ENCODE measurements around the gene KCNQ1.

KCNQ1 gene

DNA sequence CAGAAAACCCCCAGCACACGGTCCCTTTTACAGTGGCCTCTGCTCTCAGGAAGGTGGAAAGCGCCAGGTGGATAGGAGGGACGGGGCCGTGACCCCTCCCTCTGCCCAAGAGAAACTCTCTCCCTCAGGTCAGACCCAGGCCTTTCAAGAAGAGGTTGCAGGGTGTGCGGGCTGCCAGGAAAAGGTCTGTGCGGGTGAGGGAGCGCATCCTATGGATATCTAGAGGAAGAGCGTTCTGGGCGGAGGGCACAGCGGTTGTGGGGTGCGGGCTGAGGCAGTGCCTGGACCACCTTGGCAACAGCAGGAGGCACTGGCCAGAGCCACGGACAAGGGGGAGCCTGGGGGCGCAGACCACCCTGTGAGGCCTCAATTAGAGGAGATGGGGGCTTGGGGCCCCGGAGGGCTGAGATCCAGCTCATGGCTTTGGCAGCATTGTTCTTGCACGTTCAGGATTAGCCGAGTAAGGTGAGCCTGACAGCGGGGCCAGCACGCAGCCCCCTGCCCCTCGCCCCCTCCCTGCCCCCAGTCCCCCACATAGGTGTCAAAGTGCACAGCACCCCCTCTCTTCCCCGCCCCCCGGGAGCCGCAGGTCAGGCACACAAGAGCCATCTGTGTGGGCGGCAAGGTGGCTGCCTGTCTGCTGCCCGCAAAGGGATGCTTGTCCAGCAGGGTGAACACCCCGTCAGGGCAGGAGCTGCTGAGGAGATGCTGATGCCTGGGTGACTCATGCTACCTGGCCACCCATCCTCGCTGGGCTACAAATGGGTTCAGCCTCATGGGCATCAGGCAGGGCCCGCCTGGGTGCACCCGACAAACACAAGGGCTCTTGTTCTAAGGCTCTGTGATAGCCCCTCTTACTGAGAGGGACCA is 347.8 kb downstream of the KCNQ1 start:
- no peak for DNase-seq

DNA sequence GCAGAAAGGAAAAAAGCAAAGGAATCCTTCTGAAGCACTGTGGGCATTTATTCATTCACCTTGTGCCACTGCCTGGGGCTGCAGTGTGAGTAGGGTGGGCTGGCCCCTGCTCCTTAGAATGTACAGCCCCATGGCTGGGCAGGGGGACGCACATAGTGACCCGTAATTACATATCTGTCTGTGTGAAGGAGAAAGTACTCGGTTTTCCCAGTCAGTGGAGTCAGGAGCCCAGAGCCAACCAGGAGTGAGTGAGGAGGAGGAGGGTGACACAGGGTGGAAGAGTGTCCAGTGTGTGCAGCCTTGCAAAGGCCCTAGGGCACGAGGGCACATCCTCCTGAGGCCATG is 348.9 kb downstream of the KCNQ1 start:
- DNase-seq: no peak

DNA sequence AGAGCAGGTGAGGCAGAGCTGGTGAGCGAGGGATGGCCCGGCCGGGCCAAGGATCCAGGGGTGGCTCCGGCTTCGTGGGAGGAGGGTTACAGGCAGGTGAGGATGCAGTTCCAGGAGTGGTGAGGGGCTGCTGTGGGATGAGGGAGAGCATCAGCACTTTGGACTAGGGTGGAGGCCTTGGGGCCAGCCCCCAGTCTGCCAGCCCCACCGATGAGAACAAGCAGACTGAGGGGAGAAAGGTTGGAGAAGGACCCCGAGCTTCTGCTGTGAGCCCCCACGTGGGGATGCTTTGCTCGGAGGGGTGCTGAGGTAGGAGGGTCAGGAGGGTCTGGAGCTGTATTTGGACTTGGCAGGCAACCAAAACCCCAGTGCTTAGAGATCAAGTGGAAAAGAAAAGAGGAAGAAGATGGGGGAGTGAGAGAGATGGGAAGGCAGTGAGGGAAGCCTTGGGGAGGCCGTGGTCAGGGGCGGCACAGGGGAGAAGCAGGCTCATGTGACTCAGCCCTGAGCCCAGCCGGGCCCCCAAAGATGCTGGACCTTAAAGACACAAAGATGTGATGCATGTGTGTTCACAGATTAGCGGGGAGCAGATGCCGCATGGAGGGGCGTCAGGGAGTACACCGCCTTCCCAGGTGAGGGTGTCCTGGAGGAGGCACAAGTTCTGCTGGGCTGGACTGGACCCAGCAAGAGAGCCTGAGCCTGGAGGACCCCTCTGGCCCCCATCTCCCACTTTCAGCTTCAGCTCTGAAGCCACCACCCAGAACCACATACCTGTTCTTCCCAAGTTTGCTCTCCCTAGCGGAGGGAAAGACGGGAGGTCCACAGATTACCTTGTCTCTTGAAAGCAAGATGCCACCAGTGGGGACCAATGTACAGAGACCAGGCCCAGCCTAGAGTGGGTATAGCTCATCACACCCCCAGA is 349.5 kb downstream of the KCNQ1 start:
- no peak for DNase-seq

DNA sequence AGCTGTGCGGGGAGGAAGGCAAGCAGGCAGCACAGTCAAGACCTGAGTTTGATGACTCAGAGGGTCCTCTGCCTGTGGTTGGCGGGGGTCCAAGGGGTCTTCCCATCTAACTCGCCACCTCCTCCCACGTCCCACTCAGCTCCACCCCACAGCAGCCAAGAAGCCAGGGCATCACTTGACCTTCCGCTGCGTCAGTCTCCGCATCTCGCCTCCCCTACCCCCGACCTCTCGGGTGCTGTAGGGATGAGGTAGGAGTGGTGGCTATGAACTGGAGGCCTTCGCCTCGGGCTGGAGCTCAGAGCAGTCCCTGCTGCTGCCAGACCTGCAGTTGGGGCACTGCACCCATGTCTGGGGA is 350.1 kb downstream of the KCNQ1 start:
- no peak for DNase-seq

DNA sequence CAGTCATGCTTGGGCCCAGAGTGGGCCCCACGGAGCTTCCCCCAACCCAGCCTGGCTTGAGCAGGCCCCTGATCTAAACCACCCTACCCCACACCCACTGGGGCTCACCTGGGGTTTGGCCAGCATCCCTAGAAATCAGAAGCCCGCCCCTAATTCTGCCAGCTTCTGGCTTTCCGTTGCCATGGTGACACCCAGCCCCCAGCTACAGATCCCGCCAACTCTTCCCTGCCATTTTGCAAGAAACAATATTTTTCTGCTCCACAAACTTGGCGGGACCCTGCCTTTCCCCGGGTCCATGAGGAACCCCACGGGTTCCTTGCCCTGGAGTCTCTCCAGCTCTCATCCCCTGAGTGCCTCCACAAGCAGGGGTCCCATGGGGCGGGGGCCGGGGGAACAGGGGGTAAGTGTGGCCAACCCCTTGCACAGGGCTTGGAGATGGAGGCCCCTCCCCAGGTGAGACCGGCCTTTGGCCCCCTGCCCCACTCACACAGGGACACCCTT is 350.7 kb downstream of the KCNQ1 start:
- no peak for DNase-seq

DNA sequence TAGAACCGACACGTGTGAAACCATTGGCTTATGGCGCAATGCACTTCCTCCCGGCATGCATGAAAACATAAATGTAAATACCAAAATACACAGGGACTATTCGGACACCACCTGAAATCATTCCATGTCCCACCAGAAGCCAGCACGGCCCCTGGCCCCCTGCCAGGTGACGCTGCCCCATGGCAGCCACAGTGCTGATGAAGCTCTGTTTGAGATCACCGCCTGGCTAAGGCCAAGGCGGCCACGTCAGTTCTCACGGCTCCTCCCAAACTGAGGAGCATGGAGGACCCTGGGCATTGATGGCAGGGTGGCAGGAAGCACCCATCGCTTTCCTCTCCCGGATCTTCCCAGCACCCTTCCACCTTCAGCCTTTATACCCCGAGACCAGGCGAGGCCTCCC is 351.3 kb downstream of the KCNQ1 start:
- DNase-seq: no peak

DNA sequence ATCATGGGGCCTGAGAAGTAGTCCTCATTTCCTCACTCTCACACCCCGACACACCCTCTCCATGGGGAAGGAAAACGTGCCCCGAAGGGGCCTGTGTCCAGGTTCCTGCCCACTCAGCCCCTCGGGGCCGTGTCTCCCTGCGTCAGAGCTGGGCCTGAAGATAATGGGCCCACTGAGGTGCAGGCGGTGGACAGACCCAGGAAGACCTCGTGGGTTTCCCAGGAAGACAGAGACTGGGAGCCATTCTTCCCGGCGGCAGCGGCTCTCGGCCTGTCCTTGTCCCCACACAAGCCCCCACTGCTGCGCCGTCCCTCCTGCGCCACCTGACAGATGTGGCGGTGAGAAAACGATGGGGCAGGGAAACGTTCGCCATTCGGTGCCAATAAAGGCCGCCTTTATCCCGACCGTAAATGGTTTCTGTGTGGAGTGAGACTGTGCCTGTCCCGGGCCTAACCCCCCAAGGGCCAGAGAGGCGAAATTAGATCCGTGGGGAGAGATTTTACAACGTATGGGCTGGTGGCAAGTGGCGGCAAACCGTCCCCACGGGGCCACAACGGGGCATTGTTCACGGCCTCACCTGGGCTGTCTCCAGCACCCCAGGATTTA is 351.8 kb downstream of the KCNQ1 start:
- DNase-seq: no peak

DNA sequence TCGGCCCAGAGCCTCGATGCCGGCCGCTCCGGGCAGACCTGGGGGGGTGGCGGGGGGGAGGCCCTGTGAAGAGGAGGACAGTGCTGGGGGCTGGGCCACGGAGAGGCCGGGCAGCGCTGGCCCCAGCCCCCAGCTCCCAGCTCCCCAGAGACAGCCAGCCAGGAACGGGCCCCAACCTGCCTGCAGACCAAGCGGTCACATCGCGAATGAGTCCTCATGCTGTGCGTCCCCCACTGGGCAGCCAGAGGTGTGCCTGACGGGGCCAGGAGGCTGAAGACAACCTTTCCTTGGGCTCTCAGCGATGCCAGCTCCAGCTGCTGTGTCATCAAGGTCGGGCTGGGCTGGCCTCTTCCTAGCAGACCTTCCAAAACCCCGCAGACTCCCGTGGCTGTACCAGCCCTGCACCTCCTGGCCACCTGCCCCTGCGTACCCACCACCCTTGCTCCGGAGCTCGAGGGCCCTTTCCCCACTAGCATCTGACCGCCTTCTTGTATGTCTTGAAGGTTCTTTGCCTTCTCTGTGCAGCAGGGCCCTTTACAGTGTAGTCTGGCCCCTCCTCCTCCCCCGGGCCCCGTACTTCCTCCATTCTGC is 352.4 kb downstream of the KCNQ1 start:
- DNase-seq: no peak

DNA sequence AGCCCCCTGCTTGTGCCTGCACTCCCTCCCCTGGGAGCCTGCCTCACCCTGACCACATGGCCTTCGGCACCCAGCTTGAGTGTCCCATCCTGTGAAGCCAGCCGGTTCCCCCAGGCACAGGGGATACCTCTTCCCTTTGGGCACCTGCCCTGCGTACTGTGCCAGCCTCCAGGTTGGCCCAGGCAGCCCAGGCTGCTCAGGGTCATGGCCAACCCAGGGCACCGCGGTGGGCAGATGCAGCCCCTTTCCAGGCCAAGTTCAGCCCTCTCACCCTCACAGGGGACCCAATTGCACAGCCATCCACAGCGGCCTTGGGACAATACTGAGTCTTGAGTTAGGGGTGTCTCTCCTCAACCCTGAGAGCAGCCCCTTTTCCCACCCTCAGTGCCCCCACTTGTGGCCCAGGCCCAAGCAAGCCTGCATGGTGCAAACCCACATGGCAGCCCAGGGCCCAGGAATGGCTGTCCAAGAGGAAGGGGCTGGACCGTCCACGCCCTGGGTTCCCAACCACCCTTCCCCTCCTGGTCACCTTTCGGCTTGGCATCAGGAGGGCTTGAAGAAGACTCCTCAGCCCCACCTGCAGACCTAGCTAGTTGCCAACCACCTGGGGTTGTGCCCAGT is 353.0 kb downstream of the KCNQ1 start:
- DNase-seq: no peak

DNA sequence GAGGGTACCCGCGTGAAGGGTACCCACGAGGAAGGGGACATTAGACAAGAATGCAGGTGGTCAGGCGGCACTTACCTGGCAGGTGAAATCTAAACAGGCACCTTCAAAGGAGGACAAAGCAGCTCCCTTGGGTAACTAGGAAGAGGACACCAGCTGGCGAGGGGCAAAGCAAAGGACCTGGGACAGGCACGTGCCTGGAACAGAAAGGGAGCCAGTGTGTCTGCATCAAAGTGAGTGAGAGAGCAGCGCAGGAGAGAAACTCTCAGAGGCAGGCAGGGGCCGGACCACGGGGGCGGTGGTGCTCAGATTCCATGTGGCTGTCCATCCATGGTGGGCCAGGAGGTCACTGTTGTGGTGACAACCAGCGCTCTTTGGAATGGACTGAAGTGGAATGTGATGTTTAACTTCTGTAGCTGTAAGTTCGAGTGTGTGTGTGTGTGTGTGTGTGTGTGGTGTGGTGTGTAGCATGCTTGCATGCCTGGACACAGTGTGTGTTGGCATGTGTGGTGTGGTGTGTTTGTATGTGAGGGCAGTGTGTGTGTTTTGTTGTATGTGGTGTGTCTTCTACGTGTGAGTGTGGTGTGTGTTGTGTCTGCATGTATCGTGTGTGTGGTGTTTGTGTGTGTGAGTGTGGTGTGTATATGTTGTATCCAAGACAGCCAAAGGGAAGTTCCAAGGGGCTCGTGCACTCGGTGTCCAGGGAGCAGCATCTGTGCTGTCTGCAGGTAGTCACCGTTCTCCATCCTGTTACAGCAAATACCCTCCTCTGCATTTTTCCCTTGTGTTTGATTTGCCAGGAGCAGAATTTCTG is 354.3 kb downstream of the KCNQ1 start:
- DNase-seq: no peak

DNA sequence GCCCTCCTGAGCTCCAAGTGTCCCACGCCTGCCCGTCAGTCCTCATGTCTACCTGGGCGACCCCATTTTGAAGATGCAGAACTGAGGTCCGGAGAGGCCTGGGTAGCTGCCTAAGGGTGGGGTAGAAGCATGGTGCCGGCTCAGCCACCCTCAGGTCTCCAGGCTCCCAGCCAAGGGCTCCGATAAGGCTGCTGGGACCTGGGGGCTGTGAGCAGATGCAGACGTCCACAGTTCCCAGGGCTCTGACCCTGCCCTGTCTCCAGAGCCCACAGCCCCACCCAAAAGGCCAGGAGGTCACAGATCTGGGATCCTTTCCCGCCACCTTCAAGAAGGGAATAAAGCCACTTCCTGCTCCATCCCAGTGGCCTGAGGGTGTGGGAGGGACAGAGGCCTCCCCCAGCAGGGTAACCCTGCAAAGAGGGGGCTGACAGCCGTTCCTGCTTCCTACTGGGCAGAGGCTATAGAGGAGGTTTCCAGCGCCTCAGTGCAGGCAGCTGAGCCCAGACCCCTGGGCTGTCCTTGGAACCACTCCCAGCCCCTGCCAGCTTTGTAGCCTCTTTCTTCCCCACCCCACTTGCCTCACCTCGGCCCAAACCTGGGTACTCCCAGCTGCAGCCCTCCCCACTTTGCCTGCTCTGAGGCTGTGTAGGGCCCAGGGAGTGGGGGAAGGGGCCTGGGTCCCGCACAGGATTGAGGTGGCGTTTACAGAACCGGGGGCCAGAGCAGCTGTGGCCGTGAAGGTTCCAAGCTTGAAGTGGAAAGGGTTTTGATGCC is 355.3 kb downstream of the KCNQ1 start:
- no peak for DNase-seq

DNA sequence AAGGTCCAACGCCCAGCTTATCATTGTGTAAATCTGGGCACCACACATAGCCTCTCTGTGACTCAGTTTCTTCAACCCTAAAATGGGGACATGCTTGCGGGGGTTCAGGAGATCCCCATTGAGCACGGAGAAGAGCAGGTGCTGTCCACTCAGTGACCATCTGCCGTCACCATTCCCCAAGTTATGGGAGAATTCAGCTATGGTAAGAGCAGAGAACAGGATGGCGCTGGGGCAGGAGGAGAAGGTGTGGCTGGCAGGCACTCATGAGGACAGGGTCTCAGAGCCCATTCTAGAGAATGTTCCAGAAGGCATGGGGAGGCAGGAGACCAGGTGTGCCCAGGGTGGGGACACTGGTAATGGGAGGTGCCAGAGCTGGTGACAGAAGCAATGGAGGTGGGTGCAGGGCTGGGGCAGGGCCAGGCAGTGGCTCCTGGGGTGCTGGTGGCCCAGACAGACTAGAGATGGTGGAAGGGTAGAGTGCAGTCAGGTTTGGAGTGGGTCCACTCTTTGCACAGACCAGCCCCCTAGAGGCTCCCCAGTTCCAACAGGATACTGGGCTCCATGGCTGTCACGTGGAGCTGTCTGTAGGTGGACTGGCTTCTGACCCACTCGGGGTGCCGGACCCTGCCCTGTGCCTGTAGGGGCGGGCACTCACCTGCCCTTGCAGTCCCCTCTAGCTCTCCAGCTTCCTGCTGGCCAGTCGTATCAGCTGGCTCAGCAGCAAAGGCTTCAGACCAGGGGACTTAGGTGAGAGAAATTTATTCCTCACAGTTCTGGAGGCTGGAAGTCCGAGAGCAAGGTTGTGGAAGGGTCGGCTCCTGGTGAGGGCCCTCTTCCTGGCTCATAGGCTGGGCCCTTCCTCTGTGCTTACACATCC is 356.1 kb downstream of the KCNQ1 start:
- no peak for DNase-seq

DNA sequence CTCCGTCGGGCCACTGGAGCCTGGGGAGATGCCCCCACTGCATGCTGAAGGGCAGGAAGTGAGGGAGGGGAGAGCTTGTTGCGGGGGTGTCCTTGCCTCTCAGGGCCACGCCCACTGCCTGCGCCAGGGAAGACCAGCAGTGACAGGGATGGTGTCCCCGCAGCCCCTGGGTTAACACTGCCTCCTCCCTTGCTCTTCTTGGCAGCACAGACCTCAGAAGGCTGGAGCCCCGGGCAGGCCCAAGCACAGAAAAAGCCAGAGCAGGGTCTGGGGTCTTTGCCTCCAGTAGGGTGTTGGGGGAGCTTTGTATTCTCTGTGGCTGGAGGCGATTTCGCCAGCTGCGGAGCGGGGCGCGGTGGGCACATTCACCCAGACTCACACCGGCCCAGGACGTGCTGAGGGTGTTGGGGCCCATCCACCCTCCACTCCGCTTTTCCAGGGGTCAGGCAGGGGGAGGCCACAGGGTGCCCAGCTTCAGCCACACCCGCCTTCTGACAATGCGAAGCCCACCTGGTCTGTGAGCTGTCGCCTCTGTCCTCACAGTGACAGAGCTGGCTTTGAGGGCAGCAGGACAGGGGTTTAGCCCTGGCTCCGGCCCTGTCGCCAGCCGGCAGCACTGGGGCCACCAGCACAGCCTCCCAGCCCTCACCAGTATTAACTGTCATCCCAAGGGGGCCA is 357.0 kb downstream of the KCNQ1 start:
- no peak for DNase-seq

DNA sequence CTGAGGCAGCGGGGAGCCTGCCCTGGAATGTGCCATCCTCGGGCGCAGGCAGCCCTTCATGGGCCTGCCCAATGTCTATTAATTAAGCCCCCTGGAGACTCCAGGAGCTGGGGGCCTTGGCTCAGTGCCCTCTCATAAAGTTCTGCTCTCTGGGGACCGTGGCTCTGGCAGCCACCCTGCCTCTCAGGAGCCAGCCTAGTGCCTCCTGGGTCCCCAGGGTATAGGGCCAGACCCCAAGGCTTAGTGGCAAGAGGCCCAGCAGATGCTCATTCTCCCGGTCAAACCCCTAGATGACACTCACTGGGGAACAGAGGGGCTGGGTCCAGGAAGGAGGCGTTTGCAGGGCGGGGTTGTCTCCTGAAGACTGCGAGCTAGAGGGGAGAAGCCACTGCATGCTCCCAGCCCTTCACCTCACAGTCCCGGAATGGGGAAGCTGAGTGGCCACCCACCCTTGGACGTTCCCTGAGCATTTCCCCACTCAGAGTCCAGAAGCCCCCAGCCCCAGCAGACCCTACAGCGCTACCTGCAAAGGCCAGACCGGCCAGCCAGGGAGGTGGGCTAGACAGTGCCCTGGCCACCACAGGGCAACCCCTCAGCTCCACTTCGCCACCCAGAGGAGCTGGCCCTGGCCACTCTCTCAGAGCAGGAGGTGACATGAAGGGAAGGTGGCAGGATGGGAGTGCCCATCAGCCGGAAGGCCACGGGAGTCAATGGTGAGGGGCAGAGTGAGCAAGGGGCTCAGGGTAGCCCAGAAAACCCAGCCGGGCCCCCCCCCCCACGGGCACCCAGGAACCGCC is 357.8 kb downstream of the KCNQ1 start:
- DNase-seq: no peak

DNA sequence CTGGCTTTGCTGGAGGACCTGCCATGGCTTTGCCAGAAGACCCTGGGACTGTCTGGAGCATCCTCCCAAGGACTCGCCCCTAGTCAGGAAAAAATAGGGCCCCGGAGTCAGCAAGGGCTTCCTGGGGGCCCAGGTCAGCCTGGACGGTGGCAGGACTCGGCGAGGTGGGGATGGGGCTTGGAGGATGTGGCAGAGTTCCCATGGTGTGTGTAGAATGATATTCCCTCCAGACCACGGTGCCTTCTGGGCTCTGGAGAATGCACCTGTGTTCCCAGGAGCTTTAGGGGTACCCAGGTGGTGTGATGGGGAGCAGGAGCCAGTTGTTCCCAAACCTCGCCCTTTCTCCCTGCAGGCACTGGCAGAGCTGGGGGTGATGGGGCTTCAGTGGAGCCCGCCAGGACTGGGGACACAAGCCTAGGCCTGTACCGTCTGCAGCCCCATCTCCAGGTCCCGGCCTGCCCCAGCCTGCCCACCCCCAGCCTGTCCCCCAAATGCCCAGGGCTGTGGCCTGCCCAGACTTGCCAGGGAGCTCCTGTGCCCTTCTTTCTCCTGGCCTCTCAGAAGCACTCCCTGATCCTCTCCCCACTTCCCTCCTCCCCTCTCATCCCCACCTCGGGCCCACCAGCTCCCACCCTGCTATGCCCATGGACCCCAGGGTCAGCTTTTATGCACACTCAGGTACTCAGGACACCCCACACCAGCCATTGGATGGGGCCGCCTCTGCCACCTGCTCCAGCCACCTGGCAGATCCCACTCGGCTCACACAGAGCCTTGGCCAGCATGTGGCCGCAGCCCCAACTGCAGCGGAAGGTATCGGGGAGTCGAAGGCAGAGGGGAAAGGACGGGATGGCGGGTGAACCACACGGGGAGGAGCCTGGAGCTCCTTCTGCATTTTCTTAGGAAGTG is 358.6 kb downstream of the KCNQ1 start:
- DNase-seq: no peak

DNA sequence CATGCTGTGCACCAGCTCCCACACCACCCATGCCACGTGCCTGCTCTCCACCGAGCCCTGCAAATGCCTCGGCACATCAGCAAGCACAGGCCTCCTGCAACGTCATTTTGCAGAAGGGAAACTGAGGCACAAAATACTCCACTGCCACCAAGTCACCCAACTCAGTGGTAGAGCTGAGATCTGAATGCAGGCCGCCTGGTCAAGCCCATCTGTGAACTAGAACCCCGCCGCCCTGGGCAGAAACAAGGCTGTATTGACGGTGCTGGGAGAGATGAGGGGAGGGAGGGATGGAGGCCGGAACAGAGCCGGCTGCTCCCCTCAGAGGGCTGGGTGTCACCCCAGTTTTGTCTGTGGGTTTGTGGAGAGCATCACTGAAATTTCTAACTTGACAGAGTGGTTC is 359.4 kb downstream of the KCNQ1 start:
- no peak for DNase-seq

DNA sequence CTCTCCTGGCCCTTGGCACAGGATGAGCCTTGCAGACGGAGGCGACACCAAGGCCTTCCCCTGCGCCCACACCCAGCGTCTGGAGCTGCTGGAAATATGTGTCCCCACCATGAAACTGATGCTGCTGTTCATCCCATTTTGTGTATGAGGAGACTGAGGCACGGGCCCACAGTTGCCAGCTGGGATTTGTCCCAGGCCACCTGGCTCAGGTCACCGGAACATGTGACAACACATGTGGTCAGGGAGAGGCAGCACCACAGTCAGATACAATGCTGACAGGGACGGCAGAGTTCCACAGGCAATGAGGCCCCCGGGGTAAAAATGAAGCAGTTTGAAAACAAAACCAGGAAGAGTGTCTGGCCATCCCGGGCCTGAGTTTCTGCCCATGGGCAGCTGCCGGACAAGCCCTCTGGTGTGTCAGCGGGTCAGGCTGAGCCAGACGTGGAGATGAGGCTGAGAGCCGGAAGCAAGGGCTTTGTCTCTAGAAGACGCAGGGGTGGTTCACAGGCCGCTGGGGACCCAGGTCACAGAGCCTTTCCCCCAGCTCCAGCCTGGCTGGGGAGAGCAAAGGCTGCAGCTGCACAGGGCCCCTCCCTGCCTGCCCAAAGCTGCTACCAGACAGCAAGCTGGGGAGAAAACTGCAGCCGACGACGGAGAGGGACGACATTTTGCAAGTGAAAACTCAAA is 360.0 kb downstream of the KCNQ1 start:
- no peak for DNase-seq
